Astrocyte of the spinal cord (primary cell): ENCODE data around the gene FYN.

Experiments
- DNase-seq: peaks from one replicate; pipeline ENCODE4 v3.0.0; 2011; ENCODE audit warnings: low read depth, low spot score
- H3K4me3 ChIP-seq: 2 replicates; pipeline ENCODE4 v1.5.1; 2011; ENCODE audit warnings: low read depth, mild to moderate bottlenecking, low read length, moderate library complexity
- in situ Hi-C: cut with HindIII; loops from 2 replicates; pipeline ENCODE4 v1.10.0; 2017; ENCODE audit warnings: low sequenced_read_pairs
- TF ChIP-seq, protein P1 (sequence below): IDR thresholded peaks from 2 replicates; pipeline ENCODE4 v1.5.1; 2012; ENCODE audit warnings: low read depth, mild to moderate bottlenecking, low read length, inconsistent platforms

Gene FYN

GRCh38 chr6:111618407-111618806 is 254.8 kb downstream of the FYN start:
- in situ Hi-C loops: no loop called here

DNA sequence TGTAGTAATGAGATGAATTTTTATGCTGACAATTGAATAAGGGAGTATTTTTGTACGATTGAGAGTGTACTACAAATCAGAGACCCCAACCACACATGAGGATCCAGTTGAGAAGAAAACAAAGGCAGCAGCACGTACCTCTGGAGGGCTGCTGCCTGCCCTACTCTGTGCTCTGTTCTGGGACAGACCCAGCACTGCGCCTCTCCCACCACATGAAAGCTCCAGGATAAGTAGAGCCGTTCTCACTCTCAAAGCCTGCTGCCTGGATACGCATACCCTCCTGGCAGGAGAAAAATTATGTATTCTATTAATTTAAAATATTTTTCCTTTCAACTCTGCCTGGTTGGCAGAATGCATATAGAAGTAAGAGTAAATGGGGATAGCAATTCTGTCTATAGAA is 256.1 kb downstream of the FYN start:
- DNase-seq: no peak
- in situ Hi-C loops: no loop called here
- TF ChIP-seq, protein P1, sequence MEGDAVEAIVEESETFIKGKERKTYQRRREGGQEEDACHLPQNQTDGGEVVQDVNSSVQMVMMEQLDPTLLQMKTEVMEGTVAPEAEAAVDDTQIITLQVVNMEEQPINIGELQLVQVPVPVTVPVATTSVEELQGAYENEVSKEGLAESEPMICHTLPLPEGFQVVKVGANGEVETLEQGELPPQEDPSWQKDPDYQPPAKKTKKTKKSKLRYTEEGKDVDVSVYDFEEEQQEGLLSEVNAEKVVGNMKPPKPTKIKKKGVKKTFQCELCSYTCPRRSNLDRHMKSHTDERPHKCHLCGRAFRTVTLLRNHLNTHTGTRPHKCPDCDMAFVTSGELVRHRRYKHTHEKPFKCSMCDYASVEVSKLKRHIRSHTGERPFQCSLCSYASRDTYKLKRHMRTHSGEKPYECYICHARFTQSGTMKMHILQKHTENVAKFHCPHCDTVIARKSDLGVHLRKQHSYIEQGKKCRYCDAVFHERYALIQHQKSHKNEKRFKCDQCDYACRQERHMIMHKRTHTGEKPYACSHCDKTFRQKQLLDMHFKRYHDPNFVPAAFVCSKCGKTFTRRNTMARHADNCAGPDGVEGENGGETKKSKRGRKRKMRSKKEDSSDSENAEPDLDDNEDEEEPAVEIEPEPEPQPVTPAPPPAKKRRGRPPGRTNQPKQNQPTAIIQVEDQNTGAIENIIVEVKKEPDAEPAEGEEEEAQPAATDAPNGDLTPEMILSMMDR: no peak
- no peak overlapping the region for H3K4me3 ChIP-seq

More at GRCh38 chr6:111618407-111618806, 254.8 kb downstream of the FYN start:
- no peak overlapping the region for H3K4me3 ChIP-seq
- TF ChIP-seq, protein P1: no peak
- DNase-seq: no peak

- TF ChIP-seq, protein P1: no peak
- no peak overlapping the region for H3K4me3 ChIP-seq
- in situ Hi-C loops: no loop called here
- DNase-seq: no peak
These were observed 257.2 kb downstream of the FYN start for GRCh38 chr6:111615916-111616612.

DNA sequence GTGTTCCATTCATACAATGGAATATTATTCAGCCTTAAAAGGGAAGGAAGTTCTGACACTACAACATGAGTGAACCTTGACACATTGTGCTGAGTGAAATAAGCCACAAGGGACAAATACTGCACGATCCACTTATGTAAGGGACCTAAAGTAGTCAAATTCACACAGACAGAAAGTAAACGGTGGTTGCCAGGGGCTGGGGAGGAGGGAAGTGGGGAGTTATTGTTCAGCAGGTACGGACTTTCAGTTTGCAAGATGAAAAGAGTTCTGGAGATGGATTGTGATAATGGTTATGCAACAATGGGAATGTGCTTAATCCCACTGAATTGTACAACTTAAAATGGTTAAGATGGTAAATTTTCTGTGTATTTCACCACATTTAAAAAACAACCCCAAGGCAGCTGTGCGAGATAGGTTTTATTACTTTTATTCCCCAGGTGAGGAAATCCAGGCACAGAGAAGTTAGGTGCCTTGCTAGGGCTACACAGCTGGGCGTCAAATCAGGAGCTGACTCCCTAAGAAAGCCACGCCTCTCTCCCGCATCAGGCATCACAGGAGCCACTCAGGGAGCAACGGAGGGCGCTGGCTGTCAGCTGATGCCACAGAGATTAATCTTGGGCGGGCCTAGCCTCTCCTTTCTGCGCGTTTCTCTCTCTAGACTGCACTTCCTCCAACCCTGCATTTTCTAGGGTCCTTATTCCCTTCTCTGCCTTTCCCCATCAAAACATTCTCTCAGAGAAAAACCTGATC is 258.2 kb downstream of the FYN start:
- H3K4me3 ChIP-seq: no peak overlapping the region
- TF ChIP-seq, protein P1: no peak
- in situ Hi-C loops: no loop called here
- no peak for DNase-seq

DNA sequence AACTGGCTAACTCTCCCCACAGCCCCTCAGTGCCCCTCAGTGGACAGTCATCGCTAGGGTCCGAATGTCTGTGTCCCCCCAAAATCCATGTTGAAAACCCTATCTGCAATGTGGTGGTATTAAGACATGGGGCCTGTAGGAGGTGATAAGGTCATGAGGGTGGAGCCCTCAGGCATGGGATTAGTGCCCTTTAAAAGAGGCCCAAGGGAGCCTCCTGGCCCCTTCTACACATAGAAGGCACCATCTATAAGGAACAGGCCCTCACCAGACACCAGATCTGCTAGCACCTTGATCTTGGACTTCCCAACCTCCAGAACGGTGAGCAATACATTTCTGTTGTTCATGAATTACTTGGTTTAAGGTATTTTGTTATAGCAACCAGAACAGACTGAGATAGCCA is 260.9 kb downstream of the FYN start:
- H3K4me3 ChIP-seq: no peak overlapping the region
- in situ Hi-C loops: no loop called here
- DNase-seq: no peak
- TF ChIP-seq, protein P1: no peak

GRCh38 chr6:111610548-111611172 is 262.6 kb downstream of the FYN start:
- no peak for DNase-seq
- no peak overlapping the region for H3K4me3 ChIP-seq
- in situ Hi-C loops: no loop called here
- TF ChIP-seq, protein P1: no peak
